Activated CD8-positive, alpha-beta memory T cell treated with anti-CD3 and anti-CD28 coated beads, Interleukin-2, amount 50 U/mL, for 1 hour (primary cell): ENCODE data around the gene SLC49A4.

Source experiments
- DNase-seq: peaks from one replicate; pipeline ENCODE4 v3.0.0-alpha.2; 2020; ENCODE audit errors: extremely low read depth

Gene SLC49A4

DNA sequence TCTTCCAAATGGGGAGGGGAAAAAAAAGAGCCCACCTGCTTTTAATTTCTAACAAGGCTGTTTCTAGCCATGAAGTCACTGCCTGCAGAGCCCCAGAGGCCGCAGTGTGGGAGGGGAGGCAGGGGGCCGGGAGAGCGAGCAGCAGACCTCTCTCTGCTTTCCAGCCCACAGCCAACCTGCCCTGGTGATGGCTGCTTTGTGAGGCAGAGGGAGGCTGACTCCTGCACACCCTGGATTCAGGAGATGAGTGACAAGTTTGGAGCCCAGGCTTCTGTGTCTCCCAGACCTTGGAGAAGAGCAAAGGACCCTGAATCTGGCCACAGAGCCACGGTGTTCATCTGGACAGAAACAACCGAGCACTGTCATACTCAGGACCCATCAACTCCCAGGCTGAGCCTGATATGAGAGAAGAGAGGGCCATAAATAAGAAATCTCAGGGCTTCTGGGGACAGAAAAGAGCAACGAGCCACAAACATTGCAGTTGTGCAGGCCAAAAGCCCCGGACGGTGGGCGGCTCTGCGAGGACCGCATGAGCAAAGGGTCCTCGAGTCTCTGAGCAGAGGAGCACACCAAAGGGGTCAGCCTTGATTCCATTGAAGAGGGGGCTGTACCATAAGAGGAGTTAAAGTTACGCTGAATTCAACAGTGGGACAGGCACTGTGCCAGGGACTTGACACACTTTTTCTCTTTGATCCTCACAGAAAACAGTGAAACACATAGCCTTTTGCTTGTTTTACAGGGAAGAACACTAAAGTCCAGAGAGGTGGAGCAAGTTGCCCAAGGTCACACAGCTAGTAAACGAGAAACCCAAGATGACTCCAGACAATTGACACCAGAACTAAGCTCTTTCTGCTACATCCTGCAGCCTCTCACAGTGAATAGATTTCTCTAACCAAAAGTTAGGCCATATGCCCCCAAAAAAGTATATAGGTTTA lies 135.5 kb downstream of the SLC49A4 start:
- DNase-seq = no peak
